NOMO-1 treated with dmso at 0.1 percent for 144 hours (cell line): ENCODE data around the gene GGTA1.

Experiments used
- DNase-seq: peaks from one replicate; lab custom pipeline; 2025; ENCODE audit not compliant: unreplicated experiment; lab: John Stamatoyannopoulos, UW

GGTA1 gene

DNA sequence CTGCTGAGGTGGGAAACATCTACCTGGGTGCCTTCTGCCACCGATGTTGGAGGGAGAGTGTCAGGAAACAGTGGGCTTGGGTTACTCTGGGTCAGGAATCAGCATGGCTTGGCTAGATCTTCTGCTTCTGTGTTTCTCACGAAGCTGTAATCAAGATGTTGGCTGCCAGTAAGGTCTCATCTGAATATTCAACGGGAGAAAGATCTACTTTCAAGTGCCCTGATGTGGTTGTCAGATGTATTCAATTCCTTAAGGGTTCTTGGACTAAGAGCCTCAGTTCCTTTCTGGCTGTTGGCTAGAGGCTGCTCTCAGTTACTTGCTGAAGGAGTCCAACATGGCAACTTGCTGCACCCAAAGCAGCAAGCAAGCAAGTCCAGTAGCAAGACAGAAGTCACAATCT lies 87.7 kb downstream of the GGTA1 start:
- DNase-seq: no peak

DNA sequence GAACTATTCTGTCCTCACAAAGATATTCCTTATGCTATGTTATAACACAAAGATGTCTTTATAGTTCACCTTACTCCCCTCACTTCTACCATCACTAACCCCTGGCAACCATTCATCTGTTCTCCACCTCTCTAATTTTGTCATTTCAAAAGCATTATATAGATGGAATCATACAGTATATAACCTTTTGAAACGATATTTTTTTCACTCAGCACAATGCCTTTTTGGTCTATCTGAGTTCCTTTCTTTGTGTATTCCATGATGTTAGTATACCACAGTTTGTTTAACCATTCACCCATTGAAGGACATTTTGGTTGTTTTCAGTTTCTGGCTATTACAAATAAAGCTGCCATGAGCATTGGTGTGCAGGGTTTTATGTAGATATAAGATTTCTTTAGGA lies 93.7 kb downstream of the GGTA1 start:
- no peak for DNase-seq
